Erythroblast (primary cell): ENCODE results near the gene FMNL1.

Experiments used
- GATA1 ChIP-seq: IDR thresholded peaks from 2 replicates; pipeline ENCODE4 v1.6.1; 2011; ENCODE audit warnings: low read depth, mild to moderate bottlenecking, control low read depth, low read length, moderate library complexity
- POLR2A ChIP-seq: IDR thresholded peaks from 2 replicates; pipeline ENCODE4 v1.6.1; 2011; ENCODE audit warnings: mild to moderate bottlenecking, low read length

DNA sequence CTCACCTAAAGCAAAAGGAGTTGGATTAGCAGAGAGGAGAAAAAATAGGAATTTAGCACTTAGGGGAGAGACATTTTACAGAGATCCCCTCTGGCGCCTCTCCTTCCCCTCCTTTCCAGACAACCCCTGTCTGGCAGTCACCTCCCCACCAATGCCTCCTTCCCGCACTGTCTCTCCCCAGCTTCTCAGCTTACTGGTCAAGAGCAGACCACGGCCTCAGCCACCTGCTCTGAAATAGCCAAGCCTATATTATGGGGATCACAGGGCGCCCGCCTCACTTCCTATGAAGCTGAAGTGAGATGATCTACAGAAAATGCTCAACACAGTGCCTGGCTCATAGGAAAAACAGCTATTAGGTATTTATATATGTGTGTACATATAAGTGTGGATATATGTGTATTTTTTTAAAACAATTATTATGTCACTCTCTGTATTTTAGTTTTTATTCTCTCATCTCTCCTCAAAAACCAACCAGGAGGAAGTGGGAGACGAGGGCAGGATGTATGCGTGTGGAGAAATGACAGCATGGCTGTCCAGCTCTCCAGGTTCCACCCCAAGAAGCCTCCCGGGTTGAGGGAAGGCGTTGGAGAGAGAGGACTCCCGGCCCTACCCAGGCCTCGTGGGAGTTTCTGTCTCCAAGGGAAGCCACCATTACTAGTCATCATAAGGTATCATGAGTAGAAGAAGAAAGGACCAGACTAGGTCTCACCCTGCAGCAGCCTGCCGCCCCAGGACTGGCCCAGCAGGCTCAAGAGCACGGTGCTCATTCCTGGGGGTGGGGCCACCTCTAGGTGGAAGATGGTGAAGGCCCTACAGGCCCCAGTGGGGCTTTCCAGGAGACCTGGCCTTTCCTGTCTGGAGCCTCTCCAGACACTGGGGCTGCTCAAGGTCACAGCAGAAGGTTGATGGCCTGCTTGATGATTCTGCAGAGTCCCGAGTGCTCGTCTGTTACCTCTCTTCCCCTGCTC, 67.9 kb downstream of the FMNL1 start:
- TF ChIP-seq POLR2A (no peak), GATA1 (no peak)
